ENCODE results near the gene AKAP8.

GRCh38 chr19:15401397-15401710, 21.8 kb upstream of the AKAP8 start:
- no peak for TF ChIP-seq CTCF (IDR thresholded peaks at IDR 0.05)
- no peak for TF ChIP-seq POLR2A (IDR thresholded peaks at IDR 0.05)

Measured in Peyer's patch (tissue), 4 donors.